ENCODE results near the gene TRIM62. TPM values are rescaled to one million over a fixed set of nuclear protein-coding genes. Genes with fewer than 3 reads are reported as not detected.

The TRIM62 gene
- total RNA-seq, 1 experiment from 2014 or later, result 2.8 TPM

DNA sequence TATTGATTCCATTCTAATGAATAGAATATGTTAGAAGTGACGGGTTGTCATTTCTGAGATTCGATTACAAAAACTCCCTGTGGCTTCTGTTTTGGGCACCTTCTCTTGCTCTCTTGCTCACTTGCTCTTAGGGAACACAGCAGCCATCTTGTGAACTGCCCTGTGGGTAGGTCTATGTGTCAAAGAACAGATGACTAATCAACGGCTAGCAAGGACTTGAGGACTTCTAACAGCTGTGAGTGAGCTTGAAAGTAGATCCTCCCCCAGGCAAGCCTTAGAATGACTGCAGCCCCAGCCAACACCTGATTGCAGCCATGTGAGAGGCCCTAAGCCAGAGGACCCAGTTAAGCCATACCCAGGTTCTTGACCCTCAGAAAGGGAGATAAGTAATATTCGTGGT is 51.5 kb downstream of the TRIM62 start:
- CTCF ChIA-PET, result no interaction called here
- Histone ChIP-seq H3K27ac (ENCODE audit: low read depth, low read length, poor library complexity, severe bottlenecking) (no peak overlapping the region), H3K27me3 (replicated peaks; ENCODE audit: insufficient read depth, low read depth, low read length, poor library complexity) (no peaks in the 10 kb centered on the region), H3K4me3 (ENCODE audit: low read depth, low read length, poor library complexity, severe bottlenecking) (no peak overlapping the region), H3K4me1 (ENCODE audit: insufficient read depth, low read length, poor library complexity, severe bottlenecking) (peaks cover 29% of the 10 kb centered on the region), H3K9me3 (ENCODE audit: low read depth, low read length, poor library complexity, severe bottlenecking) (no peaks in the 10 kb centered on the region), H3K36me3 (ENCODE audit: insufficient read depth, low read length, poor library complexity, severe bottlenecking) (no peaks in the 10 kb centered on the region)
- intact Hi-C loops (cut with micrococcal nuclease; ENCODE audit: unreplicated experiment), result no loop called here
- no TSS peak for BruUV-seq (replicated peaks)
- DNase-seq (ENCODE audit: low spot score), result no peak
- no peak for TF ChIP-seq EZH2 (IDR thresholded peaks at IDR 0.05; ENCODE audit: borderline replicate concordance, low read depth, low read length, poor library complexity, severe bottlenecking)
- TF ChIP-seq, protein P1, sequence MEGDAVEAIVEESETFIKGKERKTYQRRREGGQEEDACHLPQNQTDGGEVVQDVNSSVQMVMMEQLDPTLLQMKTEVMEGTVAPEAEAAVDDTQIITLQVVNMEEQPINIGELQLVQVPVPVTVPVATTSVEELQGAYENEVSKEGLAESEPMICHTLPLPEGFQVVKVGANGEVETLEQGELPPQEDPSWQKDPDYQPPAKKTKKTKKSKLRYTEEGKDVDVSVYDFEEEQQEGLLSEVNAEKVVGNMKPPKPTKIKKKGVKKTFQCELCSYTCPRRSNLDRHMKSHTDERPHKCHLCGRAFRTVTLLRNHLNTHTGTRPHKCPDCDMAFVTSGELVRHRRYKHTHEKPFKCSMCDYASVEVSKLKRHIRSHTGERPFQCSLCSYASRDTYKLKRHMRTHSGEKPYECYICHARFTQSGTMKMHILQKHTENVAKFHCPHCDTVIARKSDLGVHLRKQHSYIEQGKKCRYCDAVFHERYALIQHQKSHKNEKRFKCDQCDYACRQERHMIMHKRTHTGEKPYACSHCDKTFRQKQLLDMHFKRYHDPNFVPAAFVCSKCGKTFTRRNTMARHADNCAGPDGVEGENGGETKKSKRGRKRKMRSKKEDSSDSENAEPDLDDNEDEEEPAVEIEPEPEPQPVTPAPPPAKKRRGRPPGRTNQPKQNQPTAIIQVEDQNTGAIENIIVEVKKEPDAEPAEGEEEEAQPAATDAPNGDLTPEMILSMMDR (conservative IDR thresholded peaks at IDR 0.05; ENCODE audit: low read depth, low read length), result no peak
- POLR2A ChIA-PET (ENCODE audit: low non-redundant PET), result no interaction called here

GRCh38 chr1:33128781-33129180 is 53.1 kb downstream of the TRIM62 start:
- Histone ChIP-seq H3K9me3 (ENCODE audit: low read depth, low read length, poor library complexity, severe bottlenecking) (no peaks in the 10 kb centered on the region), H3K27ac (ENCODE audit: low read depth, low read length, poor library complexity, severe bottlenecking) (no peak overlapping the region), H3K4me1 (ENCODE audit: insufficient read depth, low read length, poor library complexity, severe bottlenecking) (peaks cover 29% of the 10 kb centered on the region), H3K36me3 (ENCODE audit: insufficient read depth, low read length, poor library complexity, severe bottlenecking) (no peaks in the 10 kb centered on the region), H3K4me3 (ENCODE audit: low read depth, low read length, poor library complexity, severe bottlenecking) (peak overlapping the region; percentile 73), H3K27me3 (replicated peaks; ENCODE audit: insufficient read depth, low read depth, low read length, poor library complexity) (no peaks in the 10 kb centered on the region)
- DNase-seq (ENCODE audit: low spot score), result no peak
- BruUV-seq (replicated peaks), result no TSS peak
- CTCF ChIA-PET, result no interaction called here
- intact Hi-C loops (cut with micrococcal nuclease; ENCODE audit: unreplicated experiment), result loop anchor here (5.0 kb wide), 1 partner anchor 234 kb away; no protein-coding TSS in a partner anchor
- TF ChIP-seq, protein P1 (conservative IDR thresholded peaks at IDR 0.05; ENCODE audit: low read depth, low read length), result no peak
- no peak for TF ChIP-seq EZH2 (IDR thresholded peaks at IDR 0.05; ENCODE audit: borderline replicate concordance, low read depth, low read length, poor library complexity, severe bottlenecking)
- POLR2A ChIA-PET (ENCODE audit: low non-redundant PET), result no interaction called here

DNA sequence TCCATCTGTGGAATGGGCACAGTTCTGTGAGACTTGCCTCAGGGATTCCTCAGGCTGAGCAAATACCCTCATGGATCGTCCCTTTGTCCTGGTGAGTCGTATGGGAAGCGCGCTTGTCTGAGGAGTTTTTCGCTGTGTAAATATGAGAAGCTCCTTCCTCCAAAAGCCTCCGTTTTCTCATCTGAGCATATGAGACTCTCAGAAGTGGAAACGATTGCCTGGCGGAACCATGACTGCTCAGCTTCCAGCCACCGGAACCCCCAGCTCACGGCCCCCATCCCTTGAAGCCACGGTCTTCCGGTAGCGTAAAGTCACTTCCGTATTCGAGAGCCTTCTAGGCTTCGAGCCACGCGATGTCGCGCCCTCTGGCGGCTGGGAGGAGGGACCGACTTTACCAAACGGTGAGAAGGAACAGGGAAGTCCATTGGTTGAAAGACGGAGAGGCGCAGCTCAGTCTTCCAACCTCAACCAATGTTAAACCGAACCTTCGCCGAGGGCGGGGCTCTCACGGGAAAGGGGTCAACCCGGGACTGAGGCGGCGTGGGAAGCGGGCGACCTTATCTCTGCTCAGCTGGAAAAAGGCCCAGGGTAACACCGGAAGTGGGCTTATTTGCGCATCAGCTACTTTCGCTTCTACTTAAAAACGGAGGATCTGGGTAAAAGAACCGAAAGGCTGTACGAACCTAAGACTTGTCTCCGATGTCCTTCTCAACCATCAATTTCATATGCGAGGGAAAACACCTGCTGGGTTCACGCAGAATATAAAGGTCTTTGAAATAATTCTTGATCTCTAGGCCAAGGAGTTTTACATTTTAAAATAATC is 54.6 kb downstream of the TRIM62 start:
- TF ChIP-seq EZH2 (IDR thresholded peaks at IDR 0.05; ENCODE audit: borderline replicate concordance, low read depth, low read length, poor library complexity, severe bottlenecking), result no peak
- TF ChIP-seq, protein P1 (conservative IDR thresholded peaks at IDR 0.05; ENCODE audit: low read depth, low read length), result peak; percentile 99
- ChIA-PET CTCF (interaction anchor here (0.8 to 1.7 kb wide), 7 partner anchors 8 to 345 kb away, joined by 3 to 11 read pairs (median 8); partner anchors contain the start of genes TRIM62 and ZSCAN20), POLR2A (ENCODE audit: low non-redundant PET) (interaction anchor here (0.7 kb wide), 1 partner anchor 215 kb away, joined by 4 read pairs; no protein-coding TSS in a partner anchor)
- H3K4me1 ChIP-seq (ENCODE audit: insufficient read depth, low read length, poor library complexity, severe bottlenecking), result peaks cover 29% of the 10 kb centered on the region
- peak overlapping the region; percentile 86 for H3K27ac ChIP-seq (ENCODE audit: low read depth, low read length, poor library complexity, severe bottlenecking)
- H3K9me3 ChIP-seq (ENCODE audit: low read depth, low read length, poor library complexity, severe bottlenecking), result no peaks in the 10 kb centered on the region
- peak; percentile 100 for DNase-seq (ENCODE audit: low spot score)
- peak overlapping the region; percentile 73 for H3K4me3 ChIP-seq (ENCODE audit: low read depth, low read length, poor library complexity, severe bottlenecking)
- no TSS peak for BruUV-seq (replicated peaks)
- no peaks in the 10 kb centered on the region for H3K36me3 ChIP-seq (ENCODE audit: insufficient read depth, low read length, poor library complexity, severe bottlenecking)
- H3K27me3 ChIP-seq (replicated peaks; ENCODE audit: insufficient read depth, low read depth, low read length, poor library complexity), result no peaks in the 10 kb centered on the region
- intact Hi-C loops (cut with micrococcal nuclease; ENCODE audit: unreplicated experiment), result loop anchor here (2.0 to 5.0 kb wide), 2 partner anchors 235 to 346 kb away; partner anchors contain the start of gene ZSCAN20

Measured in A673 (cell line).